Measurements from ENCODE around the gene UCHL1. TPM values are rescaled to one million over a fixed set of nuclear protein-coding genes. Genes with fewer than 3 reads are reported as not detected.

Gene UCHL1
- total and polyA plus RNA-seq, 10 of the 15 experiments (the other 5 are each of a cell fraction or from before 2014, with no cell fraction given), result 0.29 to 178 (median 125) TPM

DNA sequence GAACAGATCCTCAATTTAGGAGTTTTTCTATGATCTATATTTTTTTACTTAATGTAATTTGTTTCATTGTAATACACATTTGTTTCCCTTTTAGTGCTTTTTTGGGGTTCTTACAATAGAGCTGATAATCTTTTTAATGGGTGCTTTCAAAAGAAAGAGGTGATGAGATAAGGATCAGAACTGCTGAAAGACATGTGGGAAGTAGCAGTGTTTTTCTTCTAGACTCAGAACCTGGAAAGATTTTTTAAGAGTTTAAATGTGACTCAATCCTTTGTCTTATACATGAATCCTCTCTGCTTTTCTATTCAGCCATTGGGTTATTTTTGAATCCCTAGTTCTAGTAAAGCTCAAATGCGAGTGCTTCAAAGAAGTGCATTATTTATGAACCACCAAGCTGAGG is 25.6 kb downstream of the UCHL1 start:
- CTCF ChIA-PET, result interaction anchor here (0.6 to 4.6 kb wide), 8 partner anchors 7 to 606 kb away, joined by 3 to 126 read pairs (median 5); no protein-coding TSS in a partner anchor
- no peaks in the 10 kb centered on the region for H3K79me2 ChIP-seq (ENCODE audit: control insufficient read depth, insufficient read depth, low read length)
- no peak overlapping the region for H3K4me3 ChIP-seq
- POLR2A ChIA-PET, result interaction anchor here (0.6 kb wide), 1 partner anchor 205 kb away, joined by 3 read pairs; no protein-coding TSS in a partner anchor
- H3K4me1 ChIP-seq (ENCODE audit: control insufficient read depth, insufficient read depth, low read length), result no peaks in the 10 kb centered on the region
- no peaks in the 10 kb centered on the region for H3K9me3 ChIP-seq (replicated peaks; ENCODE audit: control insufficient read depth, insufficient read depth, low read length)
- ATAC-seq (no peak), DNase-seq (ENCODE audit: low read depth, low spot score) (no peak), FAIRE-seq (no peak)
- in situ Hi-C loops (cut with MboI) (loop anchor here (5.0 kb wide), 2 partner anchors 370 to 605 kb away; no protein-coding TSS in a partner anchor), intact Hi-C loops (cut with micrococcal nuclease; ENCODE audit: unreplicated experiment) (no loop called here)
- H2AFZ ChIP-seq (ENCODE audit: control insufficient read depth, low read depth, low read length), result no peak overlapping the region
- BruUV-seq (replicated peaks), result no TSS peak
- RAD21 ChIA-PET (ENCODE audit: unreplicated experiment), result interaction anchor here (3.0 kb wide), 1 partner anchor 380 kb away, joined by 34 read pairs; no protein-coding TSS in a partner anchor
- SMC1A ChIA-PET (ENCODE audit: uncharacterized antibody, unreplicated experiment), result interaction anchor here (0.7 to 5.5 kb wide), 4 partner anchors 36 to 444 kb away, joined by 3 to 67 read pairs (median 4); no protein-coding TSS in a partner anchor
- H4K20me1 ChIP-seq (ENCODE audit: control insufficient read depth, insufficient read depth), result no peaks in the 10 kb centered on the region
- no peak overlapping the region for H3K27ac ChIP-seq (ENCODE audit: control insufficient read depth, insufficient read depth)
- H3K9ac ChIP-seq (ENCODE audit: control insufficient read depth, insufficient read depth, low read length), result no peak overlapping the region
- WGBS (ENCODE audit: insufficient coverage, insufficient replicate concordance, low lambda C conversion rate, missing lambda C conversion rate), result 0% methylated on average over 1 of the region's 1 CpG
- no peak overlapping the region for H3K4me2 ChIP-seq (ENCODE audit: control insufficient read depth, insufficient read depth)
- H3K27me3 ChIP-seq (replicated peaks in 1 of 2; ENCODE audit: control insufficient read depth in 2 of 2, insufficient read depth in 2 of 2, low read length in 1 of 2), result no peaks in the 10 kb centered on the region
- no peaks in the 10 kb centered on the region for H3K36me3 ChIP-seq (ENCODE audit: control insufficient read depth in 2 of 2, insufficient read depth in 2 of 2, low read length in 1 of 2)
- no peak for TF ChIP-seq YY1 (IDR thresholded peaks at IDR 0.05; ENCODE audit: low read depth, low read length)
- TF ChIP-seq ZNF592 (IDR thresholded peaks at IDR 0.05), result no peak
- no peak for TF ChIP-seq TAF1 (IDR thresholded peaks at IDR 0.05; ENCODE audit: borderline replicate concordance, low read depth, low read length)
- TF ChIP-seq SMAD5 (IDR thresholded peaks at IDR 0.05; ENCODE audit: low read depth), result no peak
- TF ChIP-seq, protein P1, sequence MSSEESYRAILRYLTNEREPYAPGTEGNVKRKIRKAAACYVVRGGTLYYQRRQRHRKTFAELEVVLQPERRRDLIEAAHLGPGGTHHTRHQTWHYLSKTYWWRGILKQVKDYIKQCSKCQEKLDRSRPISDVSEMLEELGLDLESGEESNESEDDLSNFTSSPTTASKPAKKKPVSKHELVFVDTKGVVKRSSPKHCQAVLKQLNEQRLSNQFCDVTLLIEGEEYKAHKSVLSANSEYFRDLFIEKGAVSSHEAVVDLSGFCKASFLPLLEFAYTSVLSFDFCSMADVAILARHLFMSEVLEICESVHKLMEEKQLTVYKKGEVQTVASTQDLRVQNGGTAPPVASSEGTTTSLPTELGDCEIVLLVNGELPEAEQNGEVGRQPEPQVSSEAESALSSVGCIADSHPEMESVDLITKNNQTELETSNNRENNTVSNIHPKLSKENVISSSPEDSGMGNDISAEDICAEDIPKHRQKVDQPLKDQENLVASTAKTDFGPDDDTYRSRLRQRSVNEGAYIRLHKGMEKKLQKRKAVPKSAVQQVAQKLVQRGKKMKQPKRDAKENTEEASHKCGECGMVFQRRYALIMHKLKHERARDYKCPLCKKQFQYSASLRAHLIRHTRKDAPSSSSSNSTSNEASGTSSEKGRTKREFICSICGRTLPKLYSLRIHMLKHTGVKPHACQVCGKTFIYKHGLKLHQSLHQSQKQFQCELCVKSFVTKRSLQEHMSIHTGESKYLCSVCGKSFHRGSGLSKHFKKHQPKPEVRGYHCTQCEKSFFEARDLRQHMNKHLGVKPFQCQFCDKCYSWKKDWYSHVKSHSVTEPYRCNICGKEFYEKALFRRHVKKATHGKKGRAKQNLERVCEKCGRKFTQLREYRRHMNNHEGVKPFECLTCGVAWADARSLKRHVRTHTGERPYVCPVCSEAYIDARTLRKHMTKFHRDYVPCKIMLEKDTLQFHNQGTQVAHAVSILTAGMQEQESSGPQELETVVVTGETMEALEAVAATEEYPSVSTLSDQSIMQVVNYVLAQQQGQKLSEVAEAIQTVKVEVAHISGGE (CRISPR knock-in tag; IDR thresholded peaks at IDR 0.05), result no peak
- no peak for TF ChIP-seq MTA2 (IDR thresholded peaks at IDR 0.05; ENCODE audit: low read depth)
- no peak for TF ChIP-seq TBL1XR1 (IDR thresholded peaks at IDR 0.05; ENCODE audit: low read depth, low read length)
- TF ChIP-seq E2F8 (IDR thresholded peaks at IDR 0.05; ENCODE audit: low read depth, partially characterized antibody), result no peak
- no peak for TF ChIP-seq SMARCA5 (IDR thresholded peaks at IDR 0.05)
- TF ChIP-seq FOXM1 (IDR thresholded peaks at IDR 0.05; ENCODE audit: low read depth, low read length), result no peak
- TF ChIP-seq JUND (IDR thresholded peaks at IDR 0.05; ENCODE audit: low read depth, low read length), result no peak
- TF ChIP-seq WRNIP1 (IDR thresholded peaks at IDR 0.05; ENCODE audit: borderline replicate concordance, low read depth, low read length), result no peak
- no peak for TF ChIP-seq CHD1 (IDR thresholded peaks at IDR 0.05; ENCODE audit: low read depth, low read length)
- TF ChIP-seq SPI1 (IDR thresholded peaks at IDR 0.05; ENCODE audit: borderline replicate concordance, insufficient read depth, low read depth, low read length), result no peak
- TF ChIP-seq FOXK2 (IDR thresholded peaks at IDR 0.05), result no peak

Data from GM12878 (cell line).